Measurements from ENCODE around the gene HCN3. TPM values are rescaled to one million over a fixed set of nuclear protein-coding genes. Genes with fewer than 3 reads are reported as not detected.

The HCN3 gene
- total and polyA plus RNA-seq, 2 of the 13 experiments (the other 11 are each of a cell fraction or from before 2014, with no cell fraction given): 2.4 to 10.2 TPM

- TF ChIP-seq ARID5B (CRISPR knock-in tag; IDR thresholded peaks at IDR 0.05) (no peak), FOSL2 (CRISPR knock-in tag; IDR thresholded peaks at IDR 0.05) (no peak), MEIS2 (CRISPR knock-in tag; IDR thresholded peaks at IDR 0.05) (no peak; the same call in 1 of the 2 replicates), ZSCAN31 (CRISPR knock-in tag; IDR thresholded peaks at IDR 0.05; ENCODE audit: low read depth) (0 out of 2 replicates have a peak, but pooled peaks have one; percentile 31), GATAD1 (CRISPR knock-in tag; IDR thresholded peaks at IDR 0.05) (no peak), EED (CRISPR knock-in tag; IDR thresholded peaks at IDR 0.05) (peak; percentile 78; the same call in 1 of the 2 replicates), ATF4 (CRISPR knock-in tag; IDR thresholded peaks at IDR 0.05) (0 out of 4 replicates have a peak, but pooled peaks of 1 of the 2 experiments have one; percentile 38), ZNF652 (CRISPR knock-in tag; IDR thresholded peaks at IDR 0.05; ENCODE audit: borderline replicate concordance, low read depth) (no peak), ARNT (IDR thresholded peaks at IDR 0.05) (no peak), ZMYM2 (CRISPR knock-in tag; IDR thresholded peaks at IDR 0.05) (no peak), TCF12 (IDR thresholded peaks at IDR 0.05) (no peak), TCF12 (CRISPR knock-in tag; IDR thresholded peaks at IDR 0.05) (0 out of 2 replicates have a peak, but pooled peaks have one; percentile 61), ZNF7 (CRISPR knock-in tag; IDR thresholded peaks at IDR 0.05) (no peak), ZNF703 (CRISPR knock-in tag; IDR thresholded peaks at IDR 0.05; ENCODE audit: borderline replicate concordance) (no peak; the same call in 1 of the 2 replicates), ZNF780A (CRISPR knock-in tag; IDR thresholded peaks at IDR 0.05) (no peak), NR2C2 (CRISPR knock-in tag; IDR thresholded peaks at IDR 0.05; ENCODE audit: borderline replicate concordance) (no peak), JUN (CRISPR knock-in tag; IDR thresholded peaks at IDR 0.05) (no peak), FOXO1 (CRISPR knock-in tag; IDR thresholded peaks at IDR 0.05) (no peak), TFDP1 (CRISPR knock-in tag; IDR thresholded peaks at IDR 0.05; ENCODE audit: borderline replicate concordance) (0 out of 2 replicates have a peak, but pooled peaks have one; percentile 19), CHD2 (IDR thresholded peaks at IDR 0.05; ENCODE audit: low read depth, low read length) (no peak), TBL1XR1 (IDR thresholded peaks at IDR 0.05; ENCODE audit: borderline replicate concordance, low read length, partially characterized antibody) (no peak), ZNF513 (CRISPR knock-in tag; conservative IDR thresholded peaks at IDR 0.05) (no peak), GATAD2A (CRISPR knock-in tag; IDR thresholded peaks at IDR 0.05) (peak; percentile 14; the same call in 1 of the 2 replicates)
Measured at GRCh38 chr1:155324717-155325602, 47.7 kb downstream of the HCN3 start (continued).
